Endometrial microvascular endothelial cells (primary cell): Measurements from ENCODE around the gene SLCO3A1. TPM values are rescaled to one million over a fixed set of nuclear protein-coding genes. Genes with fewer than 3 reads are reported as not detected.
"Not testable (repeated sequence)": the region's sequence is repeated elsewhere in the genome, so short reads cannot be mapped to it uniquely, and the experiment has no call there.

Experiments
- in situ Hi-C: cut with HindIII; loops from 2 replicates; pipeline ENCODE4 v1.10.0; 2017; ENCODE audit warnings: low sequenced_read_pairs, low pct_unique_long_range_greater_than_20kb; ENCODE audit errors: inconsistent ontology term
- total RNA-seq: library from RNA; depleted of rRNA; stranded (reverse); fragments of >200 nt; gene quantifications from one replicate; pipeline ENCODE4 v1.2.3, GENCODE V29; 2015; ENCODE audit errors: inconsistent ontology term

SLCO3A1 gene
- total RNA-seq, 1 donor from 2014 or later: 2.0 TPM

DNA sequence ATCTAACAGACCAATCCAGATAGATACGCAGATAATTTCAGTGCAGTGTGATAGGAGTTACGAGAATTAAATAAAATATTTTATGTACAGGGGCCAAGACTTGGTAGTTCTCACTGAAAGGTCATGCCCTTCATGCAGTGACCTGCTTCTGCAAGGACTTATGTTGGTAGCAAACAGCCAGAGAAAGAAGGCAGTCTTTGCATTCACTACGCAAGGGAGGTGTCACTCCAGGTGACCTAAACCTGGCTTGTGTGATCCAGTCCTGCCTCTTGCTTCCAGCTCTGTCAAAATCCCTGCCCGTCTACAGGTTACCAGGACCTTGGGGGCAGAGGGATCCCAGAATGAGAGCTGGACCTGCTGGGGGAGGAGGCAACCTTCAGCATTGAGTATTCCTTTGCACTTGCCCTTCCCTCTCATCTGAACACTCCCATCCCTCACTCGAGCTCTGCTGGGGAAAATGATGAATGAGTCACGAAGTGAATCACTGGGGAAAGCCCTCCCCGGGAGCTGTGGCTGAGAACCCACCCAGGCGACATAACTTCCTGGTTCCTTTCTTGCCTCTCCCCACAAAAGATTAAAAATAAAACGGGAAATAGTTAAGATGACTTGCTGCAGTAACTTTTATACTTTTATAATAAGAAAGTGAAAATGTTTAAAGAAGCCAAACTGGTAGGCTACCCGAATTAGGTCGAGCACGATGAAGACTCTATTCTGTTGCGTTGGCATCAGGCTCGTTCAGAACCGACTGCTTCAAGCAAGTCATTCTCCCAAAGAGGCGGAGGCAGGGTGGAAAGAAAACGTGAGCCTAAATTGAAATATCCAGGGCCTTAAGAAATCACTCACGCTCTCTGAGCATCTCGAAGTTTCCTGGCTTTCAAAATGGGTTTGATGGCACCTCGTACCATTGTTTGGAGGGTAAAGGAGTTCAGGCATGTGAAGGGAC is 216.1 kb downstream of the SLCO3A1 start:
- in situ Hi-C loops: no loop called here

DNA sequence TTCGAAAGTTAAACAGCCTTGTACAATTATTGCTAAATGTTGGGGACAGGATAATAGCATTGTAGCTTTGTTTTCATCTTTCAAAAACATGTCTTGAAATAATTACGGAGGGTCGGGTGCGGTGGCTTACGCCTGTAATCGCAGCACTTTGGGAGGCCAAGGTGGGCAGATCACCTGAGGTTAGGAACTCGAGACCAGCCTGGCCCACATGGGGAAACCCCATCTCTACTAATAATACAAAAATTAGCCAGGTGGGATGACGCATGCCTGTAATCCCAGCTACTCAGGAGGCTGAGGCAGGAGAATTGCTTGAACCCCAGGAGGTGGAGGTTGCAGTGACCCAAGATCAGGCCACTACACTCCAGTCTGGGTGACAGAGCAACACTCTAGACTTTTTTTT is 216.7 kb downstream of the SLCO3A1 start:
- in situ Hi-C loops: not testable (repeated sequence)

DNA sequence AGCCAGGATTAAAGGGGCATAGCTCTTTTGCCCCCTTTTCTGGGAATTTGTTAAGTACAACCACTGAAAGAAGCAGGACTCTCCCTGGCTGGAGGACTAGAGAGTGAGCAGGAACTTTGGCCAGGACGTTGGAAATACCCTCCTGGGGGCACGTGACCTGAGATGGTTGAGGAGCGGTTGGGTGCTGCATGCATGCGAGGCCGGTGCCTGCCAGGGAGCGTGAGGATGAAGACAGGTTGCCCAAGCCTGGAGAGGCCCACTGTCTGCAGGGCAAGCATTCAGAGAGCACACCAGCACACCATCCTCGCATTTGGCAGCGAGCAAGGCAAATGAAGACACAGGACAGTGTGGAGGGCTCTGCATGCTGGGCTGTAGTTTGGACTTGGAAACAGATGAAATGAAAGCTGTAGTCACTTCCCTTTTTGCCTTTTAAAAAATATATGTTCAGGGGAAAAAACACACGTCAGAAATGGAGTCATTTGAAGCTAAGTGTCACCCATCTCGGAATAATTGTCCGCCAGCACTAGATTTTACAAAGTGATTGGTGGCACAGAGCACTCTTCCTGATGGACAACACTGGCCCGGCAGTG is 217.6 kb downstream of the SLCO3A1 start:
- in situ Hi-C loops: no loop called here

DNA sequence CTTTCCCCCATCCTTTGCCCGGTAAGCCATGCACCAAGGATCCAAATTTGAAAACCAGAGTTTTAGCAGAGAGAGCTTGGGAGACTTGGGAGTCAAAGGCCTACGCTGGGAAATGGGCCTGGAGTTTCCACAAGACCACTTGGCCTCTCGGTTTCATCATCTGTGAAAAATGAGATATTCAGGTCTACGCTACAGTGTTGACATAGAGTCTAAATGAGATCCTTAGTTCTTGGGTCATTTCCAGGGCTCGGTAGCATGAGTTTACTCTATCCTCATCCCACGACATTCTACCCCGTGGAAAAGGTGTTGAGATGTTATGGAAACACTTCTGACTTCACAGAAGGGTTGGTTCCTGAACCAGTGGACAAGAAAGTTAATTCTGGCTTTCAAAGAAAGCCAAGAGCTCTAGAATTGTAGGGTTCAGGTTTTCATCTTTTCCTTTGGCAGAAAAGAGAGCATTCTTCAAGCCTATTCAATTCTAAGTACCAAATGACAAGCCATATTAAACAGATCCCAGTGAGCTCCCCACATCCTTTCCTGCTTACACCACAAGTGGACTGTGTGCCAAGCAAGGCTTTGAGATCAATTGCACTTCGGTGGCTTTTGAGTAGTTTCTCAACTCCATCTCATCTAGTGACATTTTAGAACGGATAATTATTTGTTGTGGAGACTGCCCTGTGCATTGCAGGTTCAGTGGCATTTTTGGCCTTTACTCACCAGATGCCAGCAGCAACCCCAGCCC is 219.7 kb downstream of the SLCO3A1 start:
- in situ Hi-C loops: no loop called here

DNA sequence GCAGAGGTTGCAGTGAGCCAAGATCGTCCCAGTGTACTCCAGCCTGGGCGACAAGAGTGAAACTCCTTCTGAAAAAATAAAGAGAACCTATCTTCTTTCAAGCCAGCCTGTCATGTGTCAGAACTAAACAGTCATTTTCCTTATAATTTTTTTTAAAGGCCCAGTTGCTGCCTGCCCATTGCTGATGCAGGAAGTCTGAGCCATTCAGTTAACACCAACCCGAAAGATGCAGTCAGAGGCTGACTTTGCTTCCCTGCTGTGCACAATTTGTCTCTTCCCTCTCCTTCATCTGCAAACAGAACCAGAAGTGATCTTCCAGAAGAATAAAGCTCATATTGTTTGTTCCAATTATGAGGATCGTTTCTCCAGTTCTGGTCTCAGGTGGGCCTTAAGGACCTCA is 220.6 kb downstream of the SLCO3A1 start:
- in situ Hi-C loops: no loop called here

DNA sequence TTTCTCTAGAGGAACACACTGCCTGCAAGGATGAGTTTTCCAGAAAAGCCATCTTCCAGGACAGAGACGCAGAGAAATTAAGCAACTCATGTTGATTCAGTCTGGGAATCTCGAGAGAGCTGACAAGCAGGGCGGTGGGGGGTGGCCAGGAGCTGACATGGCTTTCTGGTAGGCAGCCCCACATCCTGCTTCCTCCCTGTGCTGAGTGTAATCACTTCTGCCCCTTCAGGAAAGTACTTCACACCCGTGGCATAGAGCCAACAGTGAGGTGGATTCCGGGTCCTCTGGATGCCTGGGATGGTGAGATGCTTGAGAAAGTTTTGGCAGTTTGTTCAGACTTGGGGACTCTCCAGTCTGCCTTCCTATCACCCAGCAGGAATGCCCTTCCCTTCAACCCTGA is 221.1 kb downstream of the SLCO3A1 start:
- in situ Hi-C loops: no loop called here

DNA sequence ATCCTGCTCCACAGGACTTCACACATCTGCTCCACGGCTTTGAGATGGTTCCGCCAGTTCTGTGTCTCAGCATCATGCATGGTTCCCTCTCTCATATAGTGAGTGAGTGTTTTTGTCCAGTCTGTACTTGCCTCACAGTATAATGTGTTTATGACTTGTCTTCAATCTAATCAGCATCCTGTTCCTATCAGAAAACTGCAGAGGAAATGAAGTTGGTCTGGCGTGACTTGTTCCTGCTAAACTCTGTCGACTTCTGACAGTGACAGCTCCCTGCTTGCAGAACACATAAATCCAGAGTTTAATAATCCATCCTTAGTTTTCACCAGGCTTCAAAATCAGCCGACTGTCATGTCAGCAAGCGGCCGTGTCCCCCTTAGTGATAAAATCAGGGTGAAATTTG is 222.3 kb downstream of the SLCO3A1 start:
- in situ Hi-C loops: no loop called here

DNA sequence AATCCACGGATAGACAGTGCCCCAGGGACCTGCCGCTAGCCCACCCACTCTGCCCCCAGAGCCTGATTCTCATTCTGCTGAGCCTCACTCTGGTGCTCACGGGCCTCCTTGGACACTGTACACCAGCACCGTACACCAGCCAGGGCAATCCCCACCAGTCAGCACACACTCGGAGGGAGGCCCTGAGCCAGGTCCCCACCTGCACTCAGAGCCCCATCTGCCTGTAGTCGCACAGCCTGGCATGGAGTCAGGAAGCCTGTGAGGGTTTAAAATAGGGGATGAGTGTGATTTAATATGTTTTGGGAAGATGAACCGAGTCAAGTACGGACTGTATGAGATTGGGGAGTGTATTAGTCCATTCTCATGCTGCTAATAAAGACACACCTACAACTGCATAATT is 223.0 kb downstream of the SLCO3A1 start:
- in situ Hi-C loops: no loop called here

DNA sequence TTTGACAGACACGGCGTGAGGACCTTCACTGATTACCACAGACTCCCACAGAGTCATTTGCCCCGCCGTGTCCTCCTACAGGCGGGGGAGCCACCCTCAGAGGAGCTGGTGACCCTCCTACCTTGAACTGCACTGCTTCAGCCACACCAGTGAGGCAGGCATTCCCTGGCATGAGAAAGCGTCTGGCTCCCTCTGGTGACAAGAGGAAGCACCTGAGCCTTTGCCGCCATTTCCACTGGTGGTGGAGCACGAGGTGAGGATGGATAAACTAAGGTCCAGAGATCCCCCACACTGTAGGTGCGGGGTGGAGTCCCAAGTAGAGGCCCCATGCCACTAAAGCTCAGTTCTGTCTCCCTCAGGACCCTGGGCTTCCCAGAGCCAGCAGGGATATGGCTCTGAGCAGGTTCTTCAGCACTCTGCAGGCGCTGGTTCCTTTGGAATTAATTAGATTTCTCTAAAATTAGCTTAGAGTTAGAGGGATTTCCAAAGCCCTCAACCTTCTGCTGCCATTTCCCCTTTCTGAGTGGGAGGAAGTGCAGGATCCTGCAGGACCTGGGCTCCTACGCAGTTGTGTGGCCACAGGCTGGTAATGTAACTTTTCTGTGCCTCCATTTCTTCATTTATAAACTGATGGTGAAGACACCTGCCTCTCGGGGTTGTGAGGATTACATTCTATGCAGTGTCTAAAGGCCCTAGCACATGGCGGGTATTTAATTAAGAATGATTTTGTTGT is 224.0 kb downstream of the SLCO3A1 start:
- in situ Hi-C loops: no loop called here

DNA sequence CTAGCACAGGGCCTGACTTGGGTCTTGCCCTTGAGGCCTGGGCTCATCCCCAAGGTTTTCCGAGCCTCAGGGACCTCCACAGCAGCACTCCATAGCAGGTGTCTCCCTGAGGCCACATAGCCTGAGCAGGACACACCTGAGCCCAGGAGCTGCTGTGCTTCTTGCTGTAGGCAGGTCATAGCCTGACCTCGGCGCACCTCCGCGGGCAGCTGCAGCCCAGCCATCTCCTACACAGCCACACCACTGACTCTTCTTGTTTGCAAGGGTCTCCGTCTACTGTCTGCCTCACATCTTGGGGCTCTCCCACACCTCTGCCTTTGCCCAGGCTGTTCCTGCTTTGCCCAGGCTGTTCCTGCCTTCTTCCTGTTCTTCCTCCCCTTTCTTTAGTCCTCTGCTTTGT is 224.8 kb downstream of the SLCO3A1 start:
- in situ Hi-C loops: no loop called here

DNA sequence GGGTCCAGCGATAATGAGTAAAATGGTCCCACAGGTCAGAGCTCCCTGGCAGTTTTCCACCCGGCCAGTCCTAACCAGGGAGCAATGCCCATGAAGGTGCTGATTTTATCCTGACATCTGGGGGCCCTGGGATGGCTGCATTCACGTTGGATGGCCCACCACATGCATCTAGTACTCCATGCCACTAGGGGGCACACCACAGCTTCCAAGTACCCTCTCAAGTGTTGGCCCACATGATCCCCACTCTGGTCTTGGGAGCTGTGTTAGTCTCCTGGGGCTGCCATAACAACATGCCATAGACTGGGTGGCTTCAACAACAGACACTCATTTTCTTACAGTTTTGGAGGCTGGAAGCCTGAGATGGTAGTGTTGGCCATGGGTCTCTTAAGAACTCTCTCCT is 225.5 kb downstream of the SLCO3A1 start:
- in situ Hi-C loops: no loop called here

DNA sequence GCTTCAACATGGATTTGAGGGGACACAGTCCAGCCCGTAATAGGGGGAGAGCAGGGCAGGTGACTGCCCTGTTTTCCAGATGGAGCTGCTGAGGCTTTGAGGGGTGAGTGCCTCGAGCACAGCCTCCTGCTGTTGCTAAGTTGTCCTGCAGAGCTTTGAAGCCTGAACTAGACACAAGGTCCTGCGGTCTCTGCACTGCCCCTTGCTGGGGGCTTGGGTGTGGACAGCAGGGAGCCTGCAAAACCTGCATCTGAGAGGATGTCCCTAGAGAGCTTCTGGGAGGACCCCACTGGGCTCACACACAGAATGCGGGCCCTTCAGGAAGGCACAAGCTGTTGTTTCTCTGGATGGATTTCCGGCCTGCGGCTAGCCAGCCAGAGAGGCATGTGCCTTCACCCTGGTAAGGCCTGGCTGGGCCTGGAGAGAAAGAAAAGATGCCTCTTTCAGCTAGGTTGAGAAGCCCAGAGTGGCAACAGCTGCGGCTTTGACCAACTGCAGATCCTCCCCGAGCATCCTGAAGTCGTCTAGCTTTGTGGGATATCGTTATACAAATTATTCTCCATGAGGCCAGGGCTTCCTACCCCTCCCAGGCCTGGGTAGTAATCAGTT is 226.2 kb downstream of the SLCO3A1 start:
- in situ Hi-C loops: no loop called here

DNA sequence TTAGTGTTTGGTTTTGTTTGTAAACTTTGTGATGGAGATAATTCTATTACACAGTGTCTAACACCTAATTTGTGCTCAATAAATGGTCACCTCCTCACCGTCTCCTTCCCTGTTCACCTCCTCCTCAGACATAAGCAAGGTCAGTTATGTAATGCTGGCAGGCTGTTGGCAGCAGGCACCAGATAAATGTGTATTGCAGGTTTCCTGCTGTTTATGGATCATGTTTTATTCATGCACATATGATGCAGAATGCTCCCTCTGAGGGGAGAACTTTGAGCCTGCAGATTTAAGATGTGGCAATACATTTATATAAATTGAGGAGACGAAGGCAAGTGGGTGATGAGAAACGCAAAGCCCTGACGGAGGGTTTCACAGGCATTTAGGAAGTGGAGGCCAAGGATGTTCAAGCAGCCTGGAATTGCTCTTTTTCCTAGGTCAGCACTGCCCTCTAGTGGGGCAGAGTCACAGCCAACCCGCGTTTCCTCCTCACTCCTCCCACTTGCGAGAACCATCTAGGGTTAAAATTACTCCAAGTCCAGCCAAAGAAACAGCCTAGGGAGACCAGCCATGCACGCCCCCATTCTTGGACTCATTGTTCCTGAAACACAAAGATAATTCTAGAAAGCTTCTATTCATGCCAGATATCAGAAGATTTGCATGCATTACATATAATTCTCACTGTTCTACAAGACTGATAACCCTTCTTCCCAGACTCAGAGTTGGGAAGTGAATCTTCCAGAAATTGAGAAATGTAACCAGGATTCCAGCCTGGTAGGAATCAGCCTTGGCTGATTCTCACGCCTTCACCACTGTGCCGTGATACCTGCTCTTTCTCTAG is 228.7 kb downstream of the SLCO3A1 start:
- in situ Hi-C loops: no loop called here

DNA sequence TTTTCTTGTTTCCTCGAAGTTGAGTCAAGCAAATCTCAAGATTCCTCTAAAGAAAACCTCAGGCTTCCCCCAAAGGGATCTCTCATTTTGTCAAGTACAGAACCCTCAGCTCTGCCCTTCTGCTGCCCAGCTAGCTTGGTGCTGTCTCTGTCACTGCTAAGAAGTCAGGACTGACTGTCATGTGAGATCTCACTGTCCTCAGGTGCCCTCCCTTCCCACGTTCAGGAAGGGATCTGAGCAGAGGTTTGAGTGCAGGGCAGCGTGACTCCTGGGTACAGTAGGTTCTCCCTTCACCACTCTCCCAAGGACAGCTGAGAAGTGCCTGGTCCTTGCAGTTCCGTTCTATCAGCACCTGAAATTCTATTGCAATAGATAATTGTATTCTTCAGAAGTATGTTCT is 229.7 kb downstream of the SLCO3A1 start:
- in situ Hi-C loops: no loop called here

DNA sequence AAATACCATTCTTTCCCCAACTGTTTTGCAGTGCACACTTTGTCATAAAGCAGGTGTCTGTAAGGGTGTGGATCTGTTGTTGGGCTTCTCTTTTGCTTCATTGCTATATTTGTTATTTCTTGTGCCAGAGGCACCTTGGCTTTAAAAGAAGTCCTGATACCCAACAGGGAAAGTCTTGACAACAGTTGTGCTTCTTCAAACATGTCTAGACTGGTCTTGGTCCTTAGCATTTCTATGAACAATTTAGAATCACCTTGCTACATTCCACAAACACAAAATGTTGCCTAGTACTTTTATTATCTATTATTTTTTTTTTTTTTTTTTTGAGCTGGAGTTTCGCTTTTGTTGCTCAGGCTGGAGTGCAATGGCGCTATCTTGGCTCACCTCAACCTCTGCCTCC is 233.7 kb downstream of the SLCO3A1 start:
- in situ Hi-C loops: no loop called here

DNA sequence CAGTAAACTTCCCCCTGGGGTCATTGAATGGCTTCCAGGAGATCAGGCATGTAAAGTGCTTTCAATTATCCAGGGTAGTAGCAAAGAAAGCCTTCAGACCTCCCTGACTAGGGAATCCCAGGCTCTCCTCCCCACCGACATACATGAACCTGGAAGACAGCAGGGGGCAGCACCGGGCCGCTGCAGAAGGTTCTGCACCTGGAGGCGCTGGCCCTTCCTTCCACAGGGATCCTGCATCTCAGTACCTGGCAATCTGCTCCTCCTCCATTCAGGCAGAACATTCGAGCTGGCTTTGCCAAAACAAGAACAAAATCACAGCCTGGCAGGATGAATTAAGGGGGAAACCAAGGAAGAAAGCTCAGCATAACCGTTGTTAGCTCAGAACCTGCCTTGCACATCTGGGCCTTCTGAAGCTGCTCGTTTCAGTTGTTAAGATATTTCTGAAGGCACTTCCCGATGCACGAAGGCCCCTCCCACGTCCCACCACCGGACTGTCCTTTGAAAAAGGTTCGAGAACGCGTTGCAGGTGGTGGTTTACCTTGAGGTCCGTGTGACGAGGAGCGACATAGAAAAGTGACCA is 237.7 kb downstream of the SLCO3A1 start:
- in situ Hi-C loops: no loop called here

DNA sequence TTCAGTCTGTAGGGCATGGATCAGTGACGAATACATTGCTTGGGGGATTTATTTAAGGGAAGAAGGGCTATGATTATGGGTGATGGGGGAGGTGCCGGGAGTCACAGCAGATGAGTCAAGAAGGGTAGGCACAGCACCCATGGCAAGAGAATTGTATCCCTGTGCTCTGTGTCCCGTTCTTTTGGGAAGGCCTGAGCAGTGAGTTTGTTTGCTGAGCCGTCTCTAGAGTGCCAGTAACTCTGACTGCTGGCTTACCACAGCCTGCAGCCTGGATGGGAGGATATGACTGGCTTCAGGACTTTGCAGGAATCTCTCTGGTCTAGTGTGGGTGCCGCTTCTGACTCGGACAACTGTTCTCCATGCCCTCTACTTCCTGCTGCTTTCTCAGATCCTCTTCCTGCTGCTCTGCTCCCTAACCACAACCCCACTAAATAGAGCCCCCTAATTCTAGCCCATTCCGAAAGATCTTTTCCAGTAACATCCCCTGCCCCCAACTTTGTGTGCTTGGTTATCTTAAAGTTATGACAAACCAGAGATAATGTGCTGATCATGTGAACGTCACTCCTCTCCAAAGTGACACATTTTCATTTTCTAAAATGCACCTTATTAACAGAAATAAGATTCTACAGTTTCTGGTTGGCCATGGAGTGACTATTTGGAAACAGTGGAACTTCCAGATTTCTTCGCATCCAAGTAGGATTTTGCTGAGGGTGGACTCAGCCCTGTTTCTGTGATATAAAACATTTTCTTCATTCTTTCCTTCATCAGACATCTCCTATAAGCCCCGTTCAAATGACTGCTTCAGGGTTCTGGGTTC is 239.0 kb downstream of the SLCO3A1 start:
- in situ Hi-C loops: no loop called here
